ENCODE data around the gene ATRNL1.
"Not testable (repeated sequence)": the region's sequence is repeated elsewhere in the genome, so short reads cannot be mapped to it uniquely, and the experiment has no call there.

Gene ATRNL1

DNA sequence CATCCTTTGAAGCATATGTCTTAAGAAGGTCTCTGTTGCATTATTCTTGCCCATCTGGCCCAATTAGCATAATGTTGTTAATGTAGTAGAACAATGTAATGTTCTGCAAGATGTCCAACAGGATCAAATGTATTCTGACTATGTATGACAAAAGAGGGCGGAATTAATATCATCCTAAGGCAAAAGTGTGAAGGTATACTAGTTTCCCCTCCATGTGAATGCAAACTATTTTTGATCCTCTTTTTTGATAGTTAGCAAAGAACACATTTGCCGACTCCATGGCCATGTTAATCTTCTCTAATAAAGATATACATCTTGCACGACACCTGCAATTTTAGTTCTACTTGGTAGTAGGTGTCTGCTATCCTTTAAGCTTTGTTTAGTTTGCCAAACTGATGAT lies 157.6 kb downstream of the ATRNL1 start:
- H3K4me3 ChIP-seq (ENCODE audit: low read length) = no peak overlapping the region
- no peaks in the 10 kb centered on the region for H3K27me3 ChIP-seq (ENCODE audit: insufficient read depth, low read length)
- H3K36me3 ChIP-seq (ENCODE audit: insufficient read depth, low read depth, low read length) = no peaks in the 10 kb centered on the region
- no peak overlapping the region for H3K9ac ChIP-seq (ENCODE audit: low read depth, low read length)
- no peaks in the 10 kb centered on the region for H3K9me3 ChIP-seq (ENCODE audit: insufficient read depth, low read depth, low read length)
- H3K4me1 ChIP-seq (ENCODE audit: insufficient read depth, low read length) = no peaks in the 10 kb centered on the region
- no peak overlapping the region for H3K27ac ChIP-seq (ENCODE audit: low read length)

DNA sequence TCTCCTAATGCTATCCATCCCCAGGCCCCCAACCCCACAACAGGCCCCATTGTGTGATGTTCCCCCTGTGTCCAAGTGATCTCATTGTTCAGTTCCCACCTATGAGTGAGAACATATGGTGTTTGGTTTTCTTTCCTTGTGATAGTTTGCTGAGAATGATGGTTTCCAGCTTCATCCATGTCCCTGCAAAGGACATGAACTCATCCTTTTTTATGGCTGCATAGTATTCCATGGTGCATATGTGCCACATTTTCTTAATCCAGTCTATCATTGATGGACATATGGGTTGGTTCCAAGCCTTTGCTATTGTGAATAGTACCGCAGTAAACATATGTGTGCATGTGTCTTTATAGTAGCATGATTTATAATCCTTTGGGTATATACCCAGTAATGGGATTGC lies 160.6 kb downstream of the ATRNL1 start:
- H3K9ac ChIP-seq (ENCODE audit: low read depth, low read length); H3K4me3 ChIP-seq (ENCODE audit: low read length); H3K27ac ChIP-seq (ENCODE audit: low read length); H3K36me3 ChIP-seq (ENCODE audit: insufficient read depth, low read depth, low read length); H3K27me3 ChIP-seq (ENCODE audit: insufficient read depth, low read length); H3K9me3 ChIP-seq (ENCODE audit: insufficient read depth, low read depth, low read length); H3K4me1 ChIP-seq (ENCODE audit: insufficient read depth, low read length): not testable (repeated sequence)

DNA sequence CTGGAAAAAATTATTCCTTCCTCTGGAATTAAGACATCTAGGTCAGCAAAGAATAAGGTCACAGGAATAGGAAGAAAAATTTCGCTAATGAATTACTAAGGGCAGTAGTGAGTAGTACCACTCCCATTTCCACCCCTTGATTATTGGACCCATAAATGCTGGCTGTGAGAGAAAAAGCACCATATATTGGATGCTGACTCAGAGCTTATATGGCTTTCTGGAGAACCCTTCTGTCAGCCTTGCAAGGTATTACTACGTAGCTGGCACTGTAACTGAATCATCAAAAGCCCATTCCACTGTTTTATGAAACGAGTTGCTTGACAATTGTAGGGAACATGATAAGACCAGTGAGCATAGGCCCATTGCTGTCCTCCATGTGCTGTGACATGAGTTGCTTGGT lies 179.3 kb downstream of the ATRNL1 start:
- Histone ChIP-seq H3K36me3 (ENCODE audit: insufficient read depth, low read depth, low read length) (no peaks in the 10 kb centered on the region), H3K27me3 (ENCODE audit: insufficient read depth, low read length) (no peaks in the 10 kb centered on the region), H3K9ac (ENCODE audit: low read depth, low read length) (no peak overlapping the region), H3K4me1 (ENCODE audit: insufficient read depth, low read length) (no peaks in the 10 kb centered on the region), H3K4me3 (ENCODE audit: low read length) (no peak overlapping the region), H3K27ac (ENCODE audit: low read length) (no peak overlapping the region), H3K9me3 (ENCODE audit: insufficient read depth, low read depth, low read length) (no peaks in the 10 kb centered on the region)

DNA sequence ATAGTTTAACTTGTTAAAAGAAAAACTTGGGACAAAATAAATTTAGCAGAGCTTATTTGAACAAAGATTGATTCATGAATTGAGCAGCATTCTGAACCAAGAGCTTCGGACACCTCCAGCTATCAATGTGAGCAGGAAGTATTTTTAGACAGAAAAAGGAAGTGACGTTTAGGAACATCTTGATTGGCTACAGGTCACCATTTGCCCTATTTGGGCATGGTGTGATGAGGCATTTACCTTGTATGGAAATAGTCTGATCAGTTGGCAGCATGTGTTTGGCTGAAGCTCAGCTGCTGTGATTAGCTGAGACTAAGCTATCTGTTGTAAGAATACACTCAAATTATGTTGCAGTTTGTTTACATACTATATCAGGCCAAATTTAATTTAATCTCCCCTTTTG lies 185.1 kb downstream of the ATRNL1 start:
- H3K9ac ChIP-seq (ENCODE audit: low read depth, low read length) = no peak overlapping the region

DNA sequence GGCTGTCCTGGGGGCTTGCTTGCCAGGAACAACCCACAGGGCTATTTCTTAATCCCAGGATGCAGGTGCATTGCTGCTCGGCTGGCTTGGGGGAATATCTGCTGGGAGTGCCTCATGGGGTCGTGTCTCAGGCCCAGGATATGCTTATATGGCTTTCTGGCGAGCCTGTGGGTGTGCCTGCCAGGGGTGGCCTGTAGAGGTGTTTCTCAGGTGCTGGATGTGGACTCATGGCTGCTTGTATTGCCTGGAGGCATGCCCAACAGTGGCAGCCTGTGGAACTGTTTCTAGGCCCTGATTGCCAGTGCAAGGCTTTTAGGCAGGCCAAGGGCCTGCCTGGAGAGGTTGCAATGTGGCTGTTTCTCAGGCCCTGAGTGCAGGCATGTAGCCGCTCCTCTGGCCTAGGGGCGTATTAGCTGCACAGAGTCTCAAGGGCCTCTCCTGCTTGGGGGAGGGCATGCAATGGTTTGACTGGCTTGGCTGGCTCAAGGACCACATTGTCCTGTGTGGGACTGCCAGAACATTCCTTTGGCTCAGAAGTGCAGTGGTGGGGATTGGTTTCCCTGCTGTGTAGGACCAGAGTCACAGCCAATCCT lies 202.1 kb downstream of the ATRNL1 start:
- no peaks in the 10 kb centered on the region for H3K9me3 ChIP-seq (ENCODE audit: insufficient read depth, low read depth, low read length)
- H3K4me1 ChIP-seq (ENCODE audit: insufficient read depth, low read length) = no peaks in the 10 kb centered on the region
- no peak overlapping the region for H3K27ac ChIP-seq (ENCODE audit: low read length)
- H3K9ac ChIP-seq (ENCODE audit: low read depth, low read length) = no peak overlapping the region
- H3K36me3 ChIP-seq (ENCODE audit: insufficient read depth, low read depth, low read length) = no peaks in the 10 kb centered on the region
- no peaks in the 10 kb centered on the region for H3K27me3 ChIP-seq (ENCODE audit: insufficient read depth, low read length)
- H3K4me3 ChIP-seq (ENCODE audit: low read length) = no peak overlapping the region

More for the DNA sequence above, 185.1 kb downstream of the ATRNL1 start:
- no peaks in the 10 kb centered on the region for H3K9me3 ChIP-seq (ENCODE audit: insufficient read depth, low read depth, low read length)
- H3K4me1 ChIP-seq (ENCODE audit: insufficient read depth, low read length) = no peaks in the 10 kb centered on the region
- H3K4me3 ChIP-seq (ENCODE audit: low read length) = no peak overlapping the region
- H3K36me3 ChIP-seq (ENCODE audit: insufficient read depth, low read depth, low read length) = no peaks in the 10 kb centered on the region
- no peak overlapping the region for H3K27ac ChIP-seq (ENCODE audit: low read length)
- H3K27me3 ChIP-seq (ENCODE audit: insufficient read depth, low read length) = no peaks in the 10 kb centered on the region

DNA sequence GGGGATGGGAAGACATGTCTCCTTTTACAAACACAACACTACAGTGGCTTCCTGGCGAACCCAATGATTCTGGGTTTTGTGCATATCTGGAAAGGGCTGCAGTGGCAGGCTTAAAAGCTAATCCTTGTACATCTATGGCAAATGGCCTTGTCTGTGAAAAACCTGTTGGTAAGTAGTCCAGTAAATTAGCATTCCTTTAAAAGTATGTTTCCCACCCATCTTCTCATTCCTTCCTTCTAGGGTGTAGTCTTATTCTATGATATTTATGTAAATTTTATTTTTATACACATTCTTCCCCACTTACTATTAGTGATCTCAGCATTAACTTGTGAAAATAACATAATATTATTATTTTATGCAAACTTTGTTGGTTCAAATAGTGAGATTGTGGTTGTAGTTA lies 206.9 kb downstream of the ATRNL1 start:
- no peaks in the 10 kb centered on the region for H3K4me1 ChIP-seq (ENCODE audit: insufficient read depth, low read length)
- no peaks in the 10 kb centered on the region for H3K36me3 ChIP-seq (ENCODE audit: insufficient read depth, low read depth, low read length)
- H3K27me3 ChIP-seq (ENCODE audit: insufficient read depth, low read length) = no peaks in the 10 kb centered on the region
- no peak overlapping the region for H3K9ac ChIP-seq (ENCODE audit: low read depth, low read length)
- H3K27ac ChIP-seq (ENCODE audit: low read length) = no peak overlapping the region
- no peaks in the 10 kb centered on the region for H3K9me3 ChIP-seq (ENCODE audit: insufficient read depth, low read depth, low read length)
- no peak overlapping the region for H3K4me3 ChIP-seq (ENCODE audit: low read length)

DNA sequence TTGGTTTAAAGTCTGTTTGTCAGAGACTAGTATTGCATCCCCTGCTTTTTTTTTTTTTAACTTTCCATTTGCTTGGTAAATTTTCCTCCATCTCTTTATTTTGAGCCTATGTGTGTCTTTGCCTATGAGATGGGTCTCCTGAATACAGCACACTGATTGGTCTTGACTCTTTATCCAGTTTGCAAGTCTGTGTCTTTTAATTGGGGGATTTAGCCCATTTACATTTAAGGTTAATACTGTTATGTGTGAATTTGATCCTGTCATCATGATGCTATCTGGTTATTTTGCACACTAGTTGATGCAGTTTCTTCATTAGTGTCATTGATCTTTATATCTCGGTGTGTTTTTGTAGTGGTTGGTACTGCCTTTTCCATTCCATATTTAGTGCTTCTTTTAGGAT lies 226.5 kb downstream of the ATRNL1 start:
- not testable (repeated sequence) for H3K9ac ChIP-seq (ENCODE audit: low read depth, low read length); H3K9me3 ChIP-seq (ENCODE audit: insufficient read depth, low read depth, low read length); H3K4me3 ChIP-seq (ENCODE audit: low read length); H3K4me1 ChIP-seq (ENCODE audit: insufficient read depth, low read length); H3K36me3 ChIP-seq (ENCODE audit: insufficient read depth, low read depth, low read length); H3K27me3 ChIP-seq (ENCODE audit: insufficient read depth, low read length); H3K27ac ChIP-seq (ENCODE audit: low read length)

DNA sequence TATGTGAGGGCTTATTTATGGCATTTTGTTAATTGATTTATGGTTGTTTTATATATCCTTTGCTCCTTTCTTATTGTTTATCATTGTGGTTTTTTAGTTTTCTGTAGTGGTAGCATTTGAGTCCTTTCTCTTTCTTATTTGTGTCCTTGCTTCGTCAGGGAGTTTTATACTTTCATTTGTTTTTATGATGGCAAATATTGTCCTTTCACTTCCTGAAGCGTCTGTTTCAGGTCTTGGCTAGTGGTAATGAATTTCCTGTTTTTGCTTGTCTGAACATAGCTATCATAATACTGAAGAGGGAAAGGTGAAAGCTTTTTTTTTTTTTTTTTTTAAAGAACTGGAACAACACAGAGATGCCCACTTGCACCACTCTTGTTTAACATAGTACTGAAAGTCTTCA lies 228.2 kb downstream of the ATRNL1 start:
- Histone ChIP-seq H3K9ac (ENCODE audit: low read depth, low read length) (no peak overlapping the region), H3K9me3 (ENCODE audit: insufficient read depth, low read depth, low read length) (no peaks in the 10 kb centered on the region), H3K4me1 (ENCODE audit: insufficient read depth, low read length) (no peaks in the 10 kb centered on the region), H3K4me3 (ENCODE audit: low read length) (no peak overlapping the region), H3K27ac (ENCODE audit: low read length) (no peak overlapping the region), H3K27me3 (ENCODE audit: insufficient read depth, low read length) (no peaks in the 10 kb centered on the region), H3K36me3 (ENCODE audit: insufficient read depth, low read depth, low read length) (no peaks in the 10 kb centered on the region)

DNA sequence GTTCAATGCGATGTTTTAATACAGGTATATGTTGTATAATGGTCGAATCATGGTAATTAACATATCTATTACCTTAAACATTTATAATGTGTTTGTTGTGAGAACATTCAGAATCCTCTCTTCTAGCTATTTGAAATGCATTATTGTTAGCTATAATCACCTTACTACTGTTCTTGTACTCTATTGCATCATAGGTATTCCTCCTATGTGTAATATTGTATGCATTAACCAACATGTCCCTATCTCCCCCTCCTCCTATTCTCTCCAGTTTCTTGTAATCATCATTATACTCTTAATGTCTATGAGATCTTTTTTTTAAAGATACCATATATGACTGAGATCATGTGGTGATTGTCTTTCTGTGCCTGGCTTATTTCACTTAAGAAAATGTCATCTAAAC lies 235.2 kb downstream of the ATRNL1 start:
- no peak overlapping the region for H3K27ac ChIP-seq (ENCODE audit: low read length)
- no peaks in the 10 kb centered on the region for H3K9me3 ChIP-seq (ENCODE audit: insufficient read depth, low read depth, low read length)
- H3K36me3 ChIP-seq (ENCODE audit: insufficient read depth, low read depth, low read length) = no peaks in the 10 kb centered on the region
- no peak overlapping the region for H3K4me3 ChIP-seq (ENCODE audit: low read length)
- H3K9ac ChIP-seq (ENCODE audit: low read depth, low read length) = no peak overlapping the region
- no peaks in the 10 kb centered on the region; the same call in 1 of the 2 replicates for H3K4me1 ChIP-seq (ENCODE audit: insufficient read depth, low read length)
- no peaks in the 10 kb centered on the region for H3K27me3 ChIP-seq (ENCODE audit: insufficient read depth, low read length)

DNA sequence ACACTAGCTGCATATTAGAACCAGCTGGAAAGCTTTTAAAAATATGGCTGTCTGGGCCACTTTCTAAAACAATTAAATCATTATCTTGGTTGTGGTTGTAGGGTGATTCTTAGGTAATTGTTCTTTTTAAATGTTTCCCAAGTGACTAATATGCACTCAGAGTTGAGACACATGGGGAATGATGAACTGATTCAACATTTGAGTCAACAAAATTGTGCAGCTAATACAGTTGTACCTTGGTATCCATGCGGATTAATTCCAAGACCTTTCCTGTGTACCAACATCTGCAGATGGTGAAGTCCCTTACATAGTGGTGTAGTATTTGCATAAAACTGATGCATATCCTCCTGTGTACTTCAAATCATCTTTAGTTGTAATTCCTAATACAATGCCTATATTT lies 242.2 kb downstream of the ATRNL1 start:
- Histone ChIP-seq H3K4me1 (ENCODE audit: insufficient read depth, low read length) (no peaks in the 10 kb centered on the region; the same call in 1 of the 2 replicates), H3K4me3 (ENCODE audit: low read length) (no peak overlapping the region), H3K9me3 (ENCODE audit: insufficient read depth, low read depth, low read length) (no peaks in the 10 kb centered on the region), H3K27me3 (ENCODE audit: insufficient read depth, low read length) (no peaks in the 10 kb centered on the region), H3K9ac (ENCODE audit: low read depth, low read length) (no peak overlapping the region), H3K27ac (ENCODE audit: low read length) (no peak overlapping the region), H3K36me3 (ENCODE audit: insufficient read depth, low read depth, low read length) (no peaks in the 10 kb centered on the region)

DNA sequence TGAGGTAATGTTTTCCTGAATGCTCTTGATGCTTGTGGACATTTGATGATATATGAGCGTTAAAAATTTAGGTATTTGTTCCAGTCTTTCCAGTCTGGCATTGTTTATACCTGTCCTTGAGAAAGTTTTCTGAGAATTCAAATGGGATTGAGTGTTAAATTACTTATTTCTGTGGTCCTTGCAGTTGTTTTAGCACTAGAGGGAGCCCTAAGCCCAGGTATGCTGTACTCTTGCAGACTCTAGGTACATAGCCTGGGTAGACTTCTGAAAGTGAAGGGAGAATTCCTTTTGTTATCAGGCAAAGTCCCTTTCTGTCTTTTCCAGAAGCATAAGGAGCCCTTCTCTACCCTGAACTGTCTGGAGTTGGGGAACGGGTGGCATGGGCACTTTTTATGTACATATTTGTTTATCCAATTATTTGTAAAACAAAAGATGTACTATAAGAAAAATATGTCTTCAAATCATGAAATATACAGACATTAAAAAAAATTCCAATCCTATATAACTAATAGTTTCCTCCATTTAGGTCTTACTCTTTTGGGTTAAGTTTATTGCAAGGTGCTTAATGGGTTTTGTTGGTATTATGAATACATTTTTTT lies 262.1 kb downstream of the ATRNL1 start:
- H3K4me1 ChIP-seq (ENCODE audit: insufficient read depth, low read length) = no peaks in the 10 kb centered on the region
- no peak overlapping the region for H3K4me3 ChIP-seq (ENCODE audit: low read length)
- H3K27me3 ChIP-seq (ENCODE audit: insufficient read depth, low read length) = no peaks in the 10 kb centered on the region
- H3K9ac ChIP-seq (ENCODE audit: low read depth, low read length) = no peak overlapping the region
- H3K9me3 ChIP-seq (ENCODE audit: insufficient read depth, low read depth, low read length) = no peaks in the 10 kb centered on the region
- H3K27ac ChIP-seq (ENCODE audit: low read length) = no peak overlapping the region
- no peaks in the 10 kb centered on the region for H3K36me3 ChIP-seq (ENCODE audit: insufficient read depth, low read depth, low read length)

DNA sequence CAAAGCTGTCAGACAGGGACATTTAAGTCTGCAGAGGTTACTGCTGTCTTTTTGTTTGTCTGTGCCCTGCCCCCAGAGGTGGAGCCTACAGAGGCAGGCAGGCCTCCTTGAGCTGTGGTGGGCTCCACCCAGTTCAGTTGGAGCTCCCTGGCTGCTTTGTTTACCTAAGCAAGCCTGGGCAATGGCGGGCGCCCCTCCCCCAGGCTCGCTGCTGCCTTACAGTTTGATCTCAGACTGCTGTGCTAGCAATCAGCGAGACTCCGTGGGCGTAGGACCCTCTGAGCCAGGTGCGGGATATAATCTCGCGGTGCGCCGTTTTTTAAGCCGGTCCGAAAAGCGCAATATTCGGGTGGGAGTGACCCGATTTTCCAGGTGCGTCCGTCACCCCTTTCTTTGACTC lies 274.8 kb downstream of the ATRNL1 start:
- H3K27ac ChIP-seq (ENCODE audit: low read length); H3K27me3 ChIP-seq (ENCODE audit: insufficient read depth, low read length); H3K4me3 ChIP-seq (ENCODE audit: low read length); H3K36me3 ChIP-seq (ENCODE audit: insufficient read depth, low read depth, low read length); H3K4me1 ChIP-seq (ENCODE audit: insufficient read depth, low read length); H3K9ac ChIP-seq (ENCODE audit: low read depth, low read length): not testable (repeated sequence)
- H3K9me3 ChIP-seq (ENCODE audit: insufficient read depth, low read depth, low read length) = peaks cover 19% of the 10 kb centered on the region; the same call in 1 of the 2 replicates

Measured in iPS-20b (cell line).